KOPT-K1 (cell line): ENCODE measurements around the gene GDPD5.

Experiments
- H3K27ac ChIP-seq: fragments of 200-600 bp; sonication (generic); 2 replicates; pipeline ENCODE4 v1.5.1; 2016; ENCODE audit warnings: antibody characterized with exemption, mild to moderate bottlenecking, low read depth, low read length; ENCODE audit not compliant: poor library complexity, severe bottlenecking
- H3K36me3 ChIP-seq: fragments of 200-600 bp; sonication (generic); 2 replicates; pipeline ENCODE4 v1.5.1; 2017; ENCODE audit warnings: antibody characterized with exemption, mild to moderate bottlenecking, low read length, moderate library complexity; ENCODE audit not compliant: insufficient read depth
- H3K9me3 ChIP-seq: fragments of 200-600 bp; sonication (generic); 2 replicates; pipeline ENCODE4 v1.5.1; 2017; ENCODE audit warnings: antibody characterized with exemption, low read length, mild to moderate bottlenecking; ENCODE audit not compliant: insufficient read depth, poor library complexity, severe bottlenecking

Gene GDPD5

GRCh38 chr11:75562048-75562835 lies 36.5 kb upstream of the GDPD5 start, which contains the start of gene SERPINH1:
TSS of gene SERPINH1 (plus strand) at chr11:75562253. CDS start at chr11:75566350, 4,097 bp downstream.
- no peaks in the 10 kb centered on the region for H3K9me3 ChIP-seq
- H3K36me3 ChIP-seq, result no peaks in the 10 kb centered on the region
- peak within 1 kb of the TSS; percentile 7 for H3K27ac ChIP-seq

DNA sequence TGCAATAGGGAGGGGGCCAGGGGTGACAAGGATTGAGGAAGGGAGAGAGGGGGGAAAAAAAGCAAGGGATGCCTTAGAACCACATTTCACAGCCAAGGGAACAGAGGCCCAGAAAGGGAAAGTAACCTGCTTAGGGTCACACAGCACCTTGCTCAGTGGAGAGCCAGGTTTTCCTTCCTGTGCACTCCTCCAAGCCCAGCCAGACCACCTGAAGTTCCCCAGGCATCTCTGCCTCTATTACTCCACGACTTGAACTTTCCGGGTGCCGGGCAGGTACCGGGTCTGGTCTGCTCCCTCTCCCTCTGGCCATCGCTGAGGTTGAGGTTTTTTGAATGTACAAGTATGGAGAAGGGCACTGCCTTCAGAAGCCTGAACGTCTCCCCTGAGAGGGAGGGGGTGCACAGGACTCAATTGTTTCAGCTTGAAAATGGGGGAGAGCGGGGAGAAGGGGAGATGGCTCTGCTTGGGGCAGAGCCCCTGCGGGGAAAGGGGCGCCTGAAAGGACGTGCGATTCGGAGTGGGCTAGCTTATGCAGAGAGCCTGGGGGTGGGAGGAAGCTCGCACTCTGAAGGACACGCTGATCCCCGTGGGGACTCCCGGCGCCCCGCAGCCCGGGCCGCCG lies 35.8 kb upstream of the GDPD5 start:
- Histone ChIP-seq H3K27ac (no peak overlapping the region), H3K36me3 (no peaks in the 10 kb centered on the region), H3K9me3 (no peaks in the 10 kb centered on the region)

DNA sequence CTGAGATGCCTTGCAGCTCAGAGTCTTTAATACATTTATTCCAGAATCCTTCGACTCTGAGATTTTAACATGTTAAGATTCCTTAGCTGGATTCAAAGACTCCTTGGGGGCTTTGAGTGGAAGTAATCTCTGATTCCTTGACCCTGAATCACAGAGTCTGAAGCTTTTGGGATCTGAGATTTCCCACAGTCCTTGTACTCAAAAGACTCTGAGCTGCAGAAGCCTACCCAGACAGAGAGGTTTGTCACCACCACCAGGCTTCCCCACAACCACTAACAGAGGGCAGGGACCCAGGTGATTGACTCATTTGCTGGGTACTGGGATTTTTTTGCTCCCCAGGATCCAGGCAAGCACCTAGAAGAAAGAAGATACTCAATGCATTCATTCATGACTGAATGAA lies 34.9 kb upstream of the GDPD5 start:
- H3K27ac ChIP-seq, result no peak overlapping the region
- H3K36me3 ChIP-seq, result no peaks in the 10 kb centered on the region
- no peaks in the 10 kb centered on the region for H3K9me3 ChIP-seq

DNA sequence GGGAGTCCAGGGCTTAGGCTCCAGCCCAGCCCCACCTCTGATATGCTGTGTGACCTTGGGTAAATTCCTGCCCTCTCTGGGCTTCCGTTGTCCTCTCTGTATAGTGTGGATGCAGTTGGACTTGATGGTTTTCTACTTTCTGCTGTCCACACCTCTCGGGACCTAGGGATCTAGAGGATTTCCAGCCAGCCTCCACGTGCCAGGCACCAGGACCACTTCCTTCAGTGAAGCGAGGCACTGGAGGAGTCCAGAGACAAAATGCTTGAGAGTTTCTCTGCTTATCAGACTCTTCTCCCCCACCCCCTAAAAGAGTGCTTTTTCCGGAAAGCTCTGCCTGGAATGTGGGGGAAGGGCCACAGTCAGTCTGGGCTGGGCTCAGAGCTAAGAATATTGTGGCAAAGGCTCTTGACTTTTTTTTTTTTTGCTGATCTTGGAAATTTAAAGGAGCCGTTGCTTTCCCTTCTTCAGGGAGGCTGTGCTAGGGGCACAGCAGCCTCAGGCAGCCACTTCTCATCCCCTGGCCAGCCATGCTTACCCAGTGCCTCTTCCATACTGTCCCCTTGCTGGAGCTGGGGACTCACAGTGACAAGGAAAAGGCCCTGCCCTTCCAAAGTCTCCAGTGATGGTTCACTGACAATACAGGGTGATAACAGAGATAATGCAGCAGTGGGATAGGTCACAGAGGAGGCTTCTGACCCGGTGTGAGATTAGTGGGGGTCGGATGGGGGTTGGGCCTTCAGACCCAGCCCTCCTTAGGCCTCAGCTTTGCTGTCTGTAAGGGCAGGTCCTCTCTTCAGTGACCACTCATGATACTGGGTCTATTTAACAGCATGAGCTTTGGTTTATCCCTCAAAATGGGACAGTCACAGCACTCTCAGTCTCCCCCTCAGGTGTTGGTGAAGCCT lies 33.5 kb upstream of the GDPD5 start:
- Histone ChIP-seq H3K27ac (no peak overlapping the region), H3K9me3 (no peaks in the 10 kb centered on the region), H3K36me3 (no peaks in the 10 kb centered on the region)

DNA sequence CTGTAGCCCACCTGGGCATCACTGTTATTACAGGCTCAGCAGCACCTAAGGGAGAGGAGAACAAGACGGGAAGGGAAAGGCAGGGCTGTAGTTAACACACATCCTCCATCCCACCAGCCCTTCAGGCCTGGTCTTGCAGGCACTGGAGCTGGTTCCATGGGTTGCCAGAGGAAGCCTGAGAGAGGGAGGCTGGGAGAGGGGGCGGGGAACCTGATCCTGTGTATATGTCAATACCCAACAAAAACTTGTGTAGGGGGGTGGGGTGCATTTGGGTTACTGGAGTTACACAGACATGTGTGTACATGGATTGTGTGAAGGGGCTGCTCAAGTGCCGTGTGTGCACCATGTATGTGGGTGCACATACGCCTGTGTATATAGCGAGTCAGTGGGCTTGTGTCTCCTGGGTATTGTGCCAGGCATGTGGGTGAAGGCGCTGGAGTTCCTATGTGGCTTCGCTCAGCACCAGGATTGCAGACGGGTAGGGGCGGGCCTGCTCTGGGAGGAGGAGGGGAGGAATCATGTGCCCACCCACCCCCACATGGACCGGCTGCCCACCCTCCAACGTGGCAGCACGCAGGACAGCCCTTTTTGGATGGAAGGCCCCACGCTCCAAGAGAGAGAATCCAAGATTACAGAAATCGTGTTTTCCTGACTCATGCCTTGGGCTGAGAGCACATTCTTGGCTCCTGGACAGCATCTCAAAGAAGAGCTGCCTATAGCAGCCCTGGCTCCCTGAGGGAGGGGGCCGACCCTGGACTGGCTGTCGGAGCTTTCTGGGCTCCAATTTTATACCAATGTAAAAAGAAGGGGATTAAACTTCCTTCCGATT lies 32.1 kb upstream of the GDPD5 start:
- H3K36me3 ChIP-seq, result no peaks in the 10 kb centered on the region
- no peak overlapping the region for H3K27ac ChIP-seq
- H3K9me3 ChIP-seq, result no peaks in the 10 kb centered on the region

GRCh38 chr11:75556275-75556674 lies 30.5 kb upstream of the GDPD5 start:
- no peak overlapping the region for H3K27ac ChIP-seq
- H3K36me3 ChIP-seq, result no peaks in the 10 kb centered on the region
- no peaks in the 10 kb centered on the region for H3K9me3 ChIP-seq

DNA sequence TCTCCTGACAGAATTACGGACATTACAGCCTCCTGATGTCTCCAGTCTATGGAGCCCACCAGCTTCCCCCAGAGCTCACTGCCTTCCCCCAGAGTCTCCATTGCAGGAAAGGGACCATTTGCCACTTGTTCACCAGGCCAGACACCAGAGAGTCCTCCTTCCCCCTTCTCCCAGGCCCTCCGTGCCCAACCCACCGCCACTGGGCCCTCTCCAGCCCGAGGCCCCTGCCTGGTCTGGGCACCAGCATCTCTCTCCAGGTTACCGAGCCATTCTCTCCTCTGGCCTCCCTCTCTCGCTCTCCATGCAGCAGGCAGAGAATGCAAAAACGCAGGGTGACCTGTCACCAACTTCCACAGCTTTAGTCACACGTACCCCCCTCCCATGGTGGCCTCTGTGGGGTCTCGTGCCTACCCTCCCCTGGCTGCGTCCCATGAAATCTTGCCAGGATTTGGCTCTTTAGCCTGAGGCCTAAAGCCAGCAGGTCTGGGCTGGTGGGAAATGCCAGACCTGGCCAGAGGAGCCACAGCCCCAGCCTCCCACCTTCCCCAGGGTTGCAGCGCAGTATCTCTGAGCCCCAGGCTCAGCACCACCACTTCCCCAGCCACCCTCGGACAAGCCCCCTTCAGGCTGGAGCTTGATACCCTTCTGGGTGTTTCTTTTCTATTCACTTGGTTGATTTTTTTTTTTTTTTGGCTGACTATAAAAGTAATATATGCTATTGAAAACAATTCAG lies 29.5 kb upstream of the GDPD5 start:
- no peak overlapping the region for H3K27ac ChIP-seq

DNA sequence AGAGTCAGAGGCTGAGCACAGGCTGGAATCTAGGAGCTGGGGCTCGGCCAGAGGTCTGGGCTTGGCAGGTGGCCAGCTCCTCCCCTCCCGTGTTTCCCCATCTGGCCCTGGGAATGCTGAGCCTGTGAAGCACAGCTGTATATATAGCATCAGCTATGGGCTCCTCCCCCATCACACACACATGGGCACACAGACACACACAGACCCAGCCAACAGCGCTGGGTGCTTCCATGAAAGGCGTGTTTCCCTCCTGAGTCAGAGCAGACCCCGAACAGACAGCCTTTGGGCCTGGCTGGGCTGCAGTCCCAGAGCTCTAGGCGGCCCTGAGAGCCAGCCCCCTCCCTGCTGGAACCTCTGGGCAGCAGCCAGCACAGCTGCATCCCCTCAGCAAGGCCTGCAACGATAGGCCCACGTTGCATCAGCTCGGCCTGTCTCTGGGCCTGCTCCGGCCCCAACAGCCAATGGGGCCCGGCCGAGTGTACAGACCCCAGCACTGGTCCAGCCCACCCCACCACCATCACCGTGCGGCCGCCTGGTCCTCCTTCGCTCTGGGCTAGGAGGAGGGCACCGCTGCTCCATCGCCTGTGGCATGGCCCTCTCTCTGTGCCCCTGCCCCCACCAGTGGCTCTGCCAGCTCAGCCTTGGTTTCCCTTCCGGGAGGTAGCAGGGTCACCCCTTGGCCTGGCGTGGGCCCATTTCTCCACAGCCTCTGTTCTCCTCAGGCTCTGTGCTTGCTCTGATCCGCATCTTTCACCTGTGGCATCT lies 28.7 kb upstream of the GDPD5 start:
- Histone ChIP-seq H3K36me3 (no peaks in the 10 kb centered on the region), H3K27ac (no peak overlapping the region), H3K9me3 (peaks cover under 1% of the 10 kb centered on the region)

More for the DNA sequence above, 29.5 kb upstream of the GDPD5 start:
- Histone ChIP-seq H3K36me3 (no peaks in the 10 kb centered on the region), H3K9me3 (no peaks in the 10 kb centered on the region)

DNA sequence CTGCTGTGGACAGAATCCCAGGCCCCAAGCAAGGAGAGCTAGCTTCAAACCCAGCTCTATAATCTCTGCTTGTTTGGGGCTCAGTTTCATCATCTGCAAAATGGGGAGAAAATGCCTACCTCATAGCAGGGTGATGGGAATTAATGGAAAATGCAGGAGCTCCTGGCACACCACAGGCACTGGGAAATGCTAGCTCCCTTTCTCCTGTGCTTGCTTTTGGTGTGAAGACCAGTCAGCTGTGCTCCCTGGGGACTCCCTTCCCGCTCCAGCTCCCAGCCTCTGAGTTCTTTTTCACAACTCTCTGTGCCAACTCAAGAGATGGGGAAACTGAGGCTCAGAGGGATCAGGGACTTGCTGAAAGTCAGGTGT lies 28.1 kb upstream of the GDPD5 start:
- H3K9me3 ChIP-seq, result peaks cover 6% of the 10 kb centered on the region

DNA sequence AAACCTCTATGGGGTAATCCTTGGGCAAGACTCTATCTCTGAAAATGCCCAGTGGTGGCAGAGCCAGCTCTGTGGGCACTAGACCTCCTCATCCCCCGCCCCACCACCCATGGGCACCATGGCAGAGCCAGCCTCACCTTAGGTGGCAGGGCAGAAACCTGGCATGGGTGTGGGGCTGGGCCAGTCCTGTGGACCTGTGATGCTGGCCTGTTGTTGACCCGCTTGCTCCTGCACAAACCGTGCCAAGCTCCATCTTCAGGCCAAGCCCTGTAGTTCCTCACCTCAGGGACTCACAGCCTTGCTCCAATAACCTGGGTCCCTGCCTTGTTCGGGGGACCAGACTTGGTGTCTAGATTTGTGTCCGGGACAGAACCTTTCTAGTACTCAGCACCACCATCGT lies 27.4 kb upstream of the GDPD5 start:
- Histone ChIP-seq H3K9me3 (peaks cover 8% of the 10 kb centered on the region), H3K27ac (no peak overlapping the region), H3K36me3 (no peaks in the 10 kb centered on the region)

More for the DNA sequence above, 28.1 kb upstream of the GDPD5 start:
- H3K27ac ChIP-seq, result no peak overlapping the region
- no peaks in the 10 kb centered on the region for H3K36me3 ChIP-seq

GRCh38 chr11:75549370-75549958 lies 23.7 kb upstream of the GDPD5 start:
- no peaks in the 10 kb centered on the region for H3K36me3 ChIP-seq
- H3K27ac ChIP-seq, result no peak overlapping the region
- H3K9me3 ChIP-seq, result peaks cover 8% of the 10 kb centered on the region

GRCh38 chr11:75548595-75549272 lies 23.0 kb upstream of the GDPD5 start:
- H3K9me3 ChIP-seq, result peaks cover 8% of the 10 kb centered on the region
- no peaks in the 10 kb centered on the region for H3K36me3 ChIP-seq
- H3K27ac ChIP-seq, result no peak overlapping the region

GRCh38 chr11:75547617-75548058 lies 21.9 kb upstream of the GDPD5 start:
- no peaks in the 10 kb centered on the region for H3K36me3 ChIP-seq
- no peak overlapping the region for H3K27ac ChIP-seq
- H3K9me3 ChIP-seq, result peaks cover 8% of the 10 kb centered on the region
